T-helper 17 cell (primary cell): ENCODE results near the gene FAM217A. TPM values are rescaled to one million over a fixed set of nuclear protein-coding genes. Genes with fewer than 3 reads are reported as not detected.

Experiments used
- ATAC-seq: fragments of 150-1000 bp; cut with Tn5 transposase; 2 replicates; pipeline ENCODE4 v1.10.0; 2021; ENCODE audit warnings: mild to moderate bottlenecking, moderate library complexity
- DNase-seq, 3 donors: peaks; one replicate each; pipeline versions ENCODE4 v3.0.0 to v3.0.0-alpha.2; 2020 to 2021
- H3K9me3 ChIP-seq: one replicate; pipeline ENCODE4 v1.7.0; 2013; ENCODE audit warnings: low read length, mild to moderate bottlenecking; ENCODE audit not compliant: control insufficient read depth, poor library complexity, severe bottlenecking
- H3K27ac Mint-ChIP-seq: one replicate; pipeline ENCODE4 v1.8.0; 2022; ENCODE audit warnings: mild to moderate bottlenecking, moderate library complexity, mixed read lengths
- H3K27me3 Mint-ChIP-seq: one replicate; pipeline ENCODE4 v1.8.0; 2022; ENCODE audit warnings: mixed read lengths
- H3K36me3 Mint-ChIP-seq: one replicate; pipeline ENCODE4 v1.8.0; 2022; ENCODE audit warnings: low read depth, mixed read lengths
- H3K4me1 Mint-ChIP-seq: one replicate; pipeline ENCODE4 v1.8.0; 2022; ENCODE audit warnings: mild to moderate bottlenecking, mixed read lengths
- H3K4me3 Mint-ChIP-seq: one replicate; pipeline ENCODE4 v1.8.0; 2022; ENCODE audit warnings: mild to moderate bottlenecking, moderate library complexity, mixed read lengths
- total RNA-seq, 4 donors: library from RNA in 2 of 4; stranded (reverse) in 2 of 4; gene quantifications; one replicate each; pipeline ENCODE4 v1.2.3 and lab custom pipeline; 2022 to 2026

Gene FAM217A
- total RNA-seq, 2 donors from 2014 or later: not detected

DNA sequence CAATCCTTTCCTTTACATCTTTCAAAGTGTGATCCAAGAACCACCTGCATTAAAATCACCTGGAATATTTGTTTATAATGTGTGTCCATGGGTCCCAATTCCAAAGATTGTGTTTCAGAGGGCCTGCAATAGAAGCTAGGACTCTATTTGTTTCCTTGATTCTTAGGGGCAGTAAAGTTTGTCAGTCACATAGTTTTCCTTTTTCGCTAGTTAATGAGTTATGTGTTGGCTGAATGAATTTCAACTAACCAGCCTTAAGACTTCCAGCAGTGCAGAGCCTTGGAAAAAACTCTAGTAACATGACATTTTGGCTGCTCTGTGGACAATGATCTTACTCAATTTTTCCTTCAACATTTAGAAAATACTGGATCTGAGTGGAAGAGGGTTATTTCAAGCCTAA lies 11.3 kb downstream of the FAM217A start:
- ATAC-seq (no peak), DNase-seq (no peak)
- no peaks in the 10 kb centered on the region for H3K9me3 ChIP-seq
- peaks cover 3% of the 10 kb centered on the region for H3K36me3 Mint-ChIP-seq
- H3K27me3 Mint-ChIP-seq: no peaks in the 10 kb centered on the region
- H3K27ac Mint-ChIP-seq: peak overlapping the region; percentile 43
- peak overlapping the region; percentile 50 for H3K4me3 Mint-ChIP-seq
- H3K4me1 Mint-ChIP-seq: peaks cover 5% of the 10 kb centered on the region

DNA sequence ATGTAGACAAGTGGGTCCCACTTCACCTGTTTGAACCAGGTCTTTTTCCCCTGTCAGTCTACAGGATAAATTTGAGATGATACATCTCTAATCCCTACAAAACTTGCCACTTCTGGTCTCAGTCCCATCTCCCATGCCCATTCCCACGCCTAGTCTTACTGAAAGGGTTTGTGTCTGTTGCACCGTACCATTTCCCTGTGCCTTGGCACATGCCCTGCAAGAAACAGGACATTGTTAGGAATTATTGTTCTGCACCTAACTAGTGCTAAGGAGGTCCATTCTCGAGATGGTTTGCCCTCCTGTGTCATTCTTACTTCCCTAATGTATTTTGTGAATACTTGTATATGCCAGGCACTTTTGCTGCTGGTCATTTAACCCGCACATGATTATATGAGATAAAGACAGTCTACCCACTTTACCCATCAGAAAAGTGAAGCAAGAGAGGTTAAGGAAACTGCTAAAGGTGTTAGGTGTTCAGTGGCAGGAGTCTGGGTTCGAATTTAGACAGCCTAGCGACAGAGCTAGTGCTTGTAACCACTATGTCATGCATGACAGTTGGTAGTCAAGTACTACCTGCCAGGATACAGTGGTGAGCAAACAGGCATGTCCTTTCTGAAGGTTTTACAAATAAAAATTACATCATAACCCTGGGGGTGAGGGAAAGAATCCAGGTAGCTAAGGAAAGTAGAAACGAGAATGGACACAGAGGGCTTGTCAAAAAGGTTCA lies 12.7 kb downstream of the FAM217A start:
- no peaks in the 10 kb centered on the region for H3K9me3 ChIP-seq
- Mint-ChIP-seq H3K4me3 (peak overlapping the region; percentile 28), H3K27ac (peak overlapping the region; percentile 80), H3K36me3 (peaks cover 3% of the 10 kb centered on the region), H3K27me3 (no peaks in the 10 kb centered on the region), H3K4me1 (peaks cover 5% of the 10 kb centered on the region)
- ATAC-seq: peak; percentile 37
- no peak for DNase-seq

DNA sequence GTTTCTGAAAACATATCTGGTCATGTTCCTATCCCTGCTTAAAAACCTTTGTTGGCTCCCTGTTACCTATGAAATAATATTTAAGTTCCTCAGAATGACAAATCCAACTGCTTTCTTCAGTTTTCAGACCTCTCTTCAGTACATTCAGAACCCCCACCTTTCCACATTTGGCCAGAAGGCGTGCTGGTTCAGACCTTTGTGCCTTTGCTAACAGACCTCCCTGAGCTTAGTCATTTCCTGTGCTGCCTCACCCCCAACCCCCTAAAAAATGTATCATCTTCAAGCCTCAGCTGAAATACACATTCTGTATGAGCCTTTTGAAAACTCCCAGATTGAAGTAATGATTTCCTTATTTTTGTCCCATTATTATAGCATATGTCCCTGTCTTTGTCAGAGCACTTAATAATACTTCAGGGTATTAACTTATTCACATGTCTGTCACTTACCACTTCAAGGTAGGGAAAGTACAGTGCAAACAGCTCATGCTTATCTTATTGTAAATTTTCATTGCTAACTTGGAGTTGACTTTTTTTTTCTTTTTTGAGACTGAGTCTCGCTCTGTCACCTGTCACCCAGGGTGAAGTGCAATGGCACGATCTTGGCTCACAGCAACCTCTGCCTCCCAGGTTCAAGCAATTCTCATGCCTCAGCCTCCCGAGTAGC lies 19.7 kb downstream of the FAM217A start:
- peak; percentile 71 for ATAC-seq
- H3K27me3 Mint-ChIP-seq: no peaks in the 10 kb centered on the region

DNA sequence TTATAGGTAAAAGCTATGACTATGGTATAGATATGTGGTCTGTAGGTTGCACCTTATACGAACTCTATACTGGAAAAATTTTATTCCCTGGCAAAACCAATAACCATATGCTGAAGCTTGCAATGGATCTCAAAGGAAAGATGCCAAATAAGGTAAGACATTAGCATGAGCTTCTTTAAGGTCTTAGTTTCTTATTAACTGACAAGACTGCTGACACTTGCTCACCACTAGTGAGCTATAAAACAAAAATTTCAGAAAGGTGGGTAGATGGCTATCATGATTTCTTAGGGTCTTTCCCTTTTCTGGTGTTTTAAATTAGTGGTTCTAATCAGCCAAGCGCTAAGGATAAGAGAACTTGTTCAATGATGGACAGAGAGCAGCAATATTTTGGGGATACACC lies 21.9 kb downstream of the FAM217A start:
- peaks cover 11% of the 10 kb centered on the region for H3K36me3 Mint-ChIP-seq
- H3K4me1 Mint-ChIP-seq: peaks cover 19% of the 10 kb centered on the region
- H3K9me3 ChIP-seq: no peaks in the 10 kb centered on the region
- no peak for DNase-seq
- peak overlapping the region; percentile 81 for H3K27ac Mint-ChIP-seq
- H3K27me3 Mint-ChIP-seq: no peaks in the 10 kb centered on the region
- H3K4me3 Mint-ChIP-seq: peak overlapping the region; percentile 62
- no peak for ATAC-seq

More for the DNA sequence above, 19.7 kb downstream of the FAM217A start:
- peak in 1 of 3 donors; percentile 15 for DNase-seq
- Mint-ChIP-seq H3K4me3 (peak overlapping the region; percentile 69), H3K27ac (peak overlapping the region; percentile 95), H3K36me3 (peaks cover 11% of the 10 kb centered on the region), H3K4me1 (peaks cover 19% of the 10 kb centered on the region)
- no peaks in the 10 kb centered on the region for H3K9me3 ChIP-seq

DNA sequence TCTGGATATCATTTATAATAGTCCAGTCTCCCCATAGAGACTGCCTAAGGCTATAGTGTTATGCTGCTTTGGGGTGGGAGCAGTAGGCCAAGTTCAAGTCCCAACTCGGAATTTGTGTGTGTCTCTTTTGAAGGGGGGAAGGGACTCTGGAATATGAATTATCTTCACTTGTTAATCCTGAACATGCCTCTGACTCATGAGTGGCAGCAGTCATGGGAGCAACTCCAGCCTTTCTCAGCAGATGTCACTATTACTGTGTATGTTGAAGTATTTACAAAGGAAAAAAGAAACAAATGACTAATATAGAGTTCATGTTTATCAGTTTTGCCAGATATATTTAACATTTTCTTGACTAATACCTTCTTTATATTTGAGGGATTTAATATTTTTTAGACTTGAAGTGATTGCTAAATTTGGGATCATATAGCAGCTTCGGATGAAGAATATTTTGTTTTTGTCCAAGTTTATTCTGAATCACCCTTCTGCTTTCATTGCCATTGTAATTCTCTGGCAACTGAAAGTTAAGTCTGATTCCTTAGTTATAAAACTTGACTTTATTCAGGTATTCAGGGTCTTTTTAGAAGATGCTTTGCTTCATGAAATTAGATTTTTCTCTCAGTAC lies 23.4 kb downstream of the FAM217A start:
- DNase-seq (no peak), ATAC-seq (no peak)
- H3K27ac Mint-ChIP-seq: peak overlapping the region; percentile 19
- H3K36me3 Mint-ChIP-seq: peaks cover 11% of the 10 kb centered on the region
- H3K9me3 ChIP-seq: no peaks in the 10 kb centered on the region
- no peaks in the 10 kb centered on the region for H3K27me3 Mint-ChIP-seq
- H3K4me3 Mint-ChIP-seq: no peak overlapping the region
- peaks cover 19% of the 10 kb centered on the region for H3K4me1 Mint-ChIP-seq

DNA sequence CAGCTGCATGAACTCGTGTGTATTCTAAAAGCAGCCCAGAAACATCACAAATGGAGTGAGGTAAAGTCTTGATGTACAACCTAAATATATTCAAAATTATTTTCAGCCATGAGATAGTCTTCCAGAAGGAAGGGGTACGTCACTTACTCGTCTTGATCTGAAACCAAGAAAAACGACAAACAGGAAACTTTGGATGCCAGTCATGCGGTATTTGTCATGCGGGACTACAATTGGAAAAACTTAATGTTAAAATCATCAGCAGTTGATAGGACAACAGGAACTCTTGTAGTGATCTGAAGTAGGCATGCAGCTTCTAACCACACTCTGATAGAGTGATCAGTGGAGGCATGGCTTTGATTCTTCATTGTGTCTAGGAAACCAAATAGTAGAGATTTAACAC lies 29.7 kb downstream of the FAM217A start:
- no peak for DNase-seq
- no peaks in the 10 kb centered on the region for H3K36me3 Mint-ChIP-seq
- H3K4me3 Mint-ChIP-seq: no peak overlapping the region
- H3K9me3 ChIP-seq: no peaks in the 10 kb centered on the region
- no peak for ATAC-seq
- no peaks in the 10 kb centered on the region for H3K27me3 Mint-ChIP-seq
- peak overlapping the region; percentile 14 for H3K27ac Mint-ChIP-seq
- H3K4me1 Mint-ChIP-seq: peaks cover 7% of the 10 kb centered on the region

DNA sequence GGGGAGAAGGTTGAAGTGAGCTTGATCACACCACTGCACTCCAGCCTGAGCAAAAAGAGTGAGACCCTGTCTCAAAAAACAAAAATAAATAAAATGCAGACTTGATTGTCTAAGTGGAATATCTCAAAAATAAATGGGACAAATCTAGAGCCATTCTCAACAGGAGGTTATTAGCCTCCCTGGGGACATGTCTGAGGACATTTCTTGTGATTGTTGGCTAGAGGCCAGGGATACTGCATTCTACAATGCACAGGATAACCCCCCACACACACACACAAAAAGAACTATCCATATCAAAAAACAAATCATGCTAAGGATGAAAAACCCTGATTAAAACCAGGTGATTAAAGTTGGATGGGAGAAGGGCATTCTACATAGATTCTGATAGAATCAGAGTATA lies 37.5 kb downstream of the FAM217A start:
- peaks cover 11% of the 10 kb centered on the region for H3K36me3 Mint-ChIP-seq
- DNase-seq (no peak), ATAC-seq (no peak)
- no peak overlapping the region for H3K4me3 Mint-ChIP-seq
- H3K27ac Mint-ChIP-seq: peak overlapping the region; percentile 72
- no peaks in the 10 kb centered on the region for H3K27me3 Mint-ChIP-seq
- H3K4me1 Mint-ChIP-seq: peaks cover 21% of the 10 kb centered on the region
- H3K9me3 ChIP-seq: no peaks in the 10 kb centered on the region

DNA sequence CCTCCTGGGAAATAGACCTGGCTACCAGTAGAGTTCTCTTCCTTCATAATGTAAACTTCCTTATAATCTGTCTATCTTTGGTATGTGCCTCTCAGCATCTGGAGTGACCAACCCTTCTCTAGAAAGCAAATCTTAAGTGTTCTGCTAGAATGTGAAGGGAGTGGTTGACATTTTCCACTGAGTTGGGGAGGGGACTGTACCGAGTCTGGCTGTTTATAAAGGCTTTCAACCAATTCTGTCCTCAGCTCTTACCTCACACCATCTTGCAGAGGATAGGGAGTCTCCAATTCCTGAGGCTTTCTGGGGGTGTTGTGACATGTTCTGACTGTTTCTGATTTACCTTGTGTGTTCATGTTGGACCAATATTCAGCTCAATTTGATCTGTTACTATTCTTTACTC lies 39.6 kb downstream of the FAM217A start:
- H3K27ac Mint-ChIP-seq: peak overlapping the region; percentile 72
- ATAC-seq: no peak
- H3K36me3 Mint-ChIP-seq: peaks cover 11% of the 10 kb centered on the region
- no peaks in the 10 kb centered on the region for H3K9me3 ChIP-seq
- no peaks in the 10 kb centered on the region for H3K27me3 Mint-ChIP-seq
- DNase-seq: no peak
- H3K4me1 Mint-ChIP-seq: peaks cover 26% of the 10 kb centered on the region
- H3K4me3 Mint-ChIP-seq: no peak overlapping the region

DNA sequence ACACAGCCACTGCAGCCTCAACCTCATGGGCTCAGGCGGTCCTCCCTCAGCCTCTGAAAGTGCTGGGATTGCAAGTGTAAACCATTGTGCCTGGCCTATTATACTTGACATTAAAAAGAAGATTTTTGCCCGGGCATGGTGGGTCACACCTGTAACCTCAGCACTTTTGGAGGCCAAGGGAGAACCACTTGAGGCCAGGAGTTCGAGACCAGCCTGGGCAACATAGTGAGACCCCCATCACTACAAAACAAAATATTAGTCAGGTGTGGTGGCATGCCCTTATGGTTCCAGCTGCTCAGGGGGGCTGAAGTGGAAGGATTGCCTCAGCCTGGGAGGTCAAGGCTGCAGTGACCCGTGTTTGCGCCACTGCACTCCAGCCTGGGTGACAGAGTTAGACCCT lies 42.4 kb downstream of the FAM217A start:
- Mint-ChIP-seq H3K4me3 (peak overlapping the region; percentile 74), H3K36me3 (peaks cover 16% of the 10 kb centered on the region), H3K27me3 (no peaks in the 10 kb centered on the region), H3K27ac (peak overlapping the region; percentile 74), H3K4me1 (peaks cover 33% of the 10 kb centered on the region)
- ATAC-seq: no peak
- DNase-seq: no peak
- no peaks in the 10 kb centered on the region for H3K9me3 ChIP-seq

DNA sequence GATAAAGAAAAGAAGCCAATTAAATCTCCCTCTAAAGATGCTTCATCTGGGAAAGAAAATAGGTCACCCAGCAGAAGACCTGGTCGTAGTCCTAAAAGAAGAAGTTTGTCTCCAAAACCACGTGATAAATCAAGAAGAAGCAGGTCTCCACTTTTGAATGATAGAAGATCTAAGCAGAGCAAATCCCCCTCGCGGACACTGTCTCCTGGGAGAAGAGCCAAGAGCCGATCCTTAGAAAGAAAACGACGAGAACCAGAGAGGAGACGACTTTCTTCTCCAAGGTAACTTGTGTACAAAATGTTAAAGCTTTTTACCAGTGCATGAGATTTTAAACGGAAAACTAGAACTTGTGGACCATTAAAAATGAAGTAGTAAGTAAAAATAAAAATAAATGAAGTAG lies 46.5 kb downstream of the FAM217A start:
- Mint-ChIP-seq H3K4me3 (no peak overlapping the region), H3K27me3 (no peaks in the 10 kb centered on the region), H3K4me1 (peaks cover 59% of the 10 kb centered on the region), H3K27ac (peak overlapping the region; percentile 78), H3K36me3 (peaks cover 14% of the 10 kb centered on the region)
- H3K9me3 ChIP-seq: no peaks in the 10 kb centered on the region
- ATAC-seq: no peak
- no peak for DNase-seq

DNA sequence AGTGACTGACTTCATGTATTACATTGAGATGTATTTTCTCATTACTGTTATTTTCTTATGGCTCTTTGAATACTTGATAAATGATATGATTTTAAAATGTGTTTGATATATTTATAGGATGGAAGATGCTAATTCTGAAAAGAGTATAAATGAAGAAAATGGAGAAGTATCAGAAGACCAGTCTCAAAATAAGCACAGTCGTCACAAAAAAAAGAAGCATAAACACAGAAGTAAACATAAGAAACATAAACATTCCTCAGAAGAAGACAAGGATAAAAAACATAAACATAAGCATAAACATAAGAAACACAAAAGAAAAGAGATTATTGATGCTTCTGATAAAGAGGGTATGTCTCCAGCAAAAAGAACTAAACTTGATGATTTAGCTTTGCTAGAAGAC lies 47.5 kb downstream of the FAM217A start:
- H3K27ac Mint-ChIP-seq: peak overlapping the region; percentile 78
- H3K9me3 ChIP-seq: no peaks in the 10 kb centered on the region
- peaks cover 63% of the 10 kb centered on the region for H3K4me1 Mint-ChIP-seq
- no peak for DNase-seq
- no peaks in the 10 kb centered on the region for H3K27me3 Mint-ChIP-seq
- H3K4me3 Mint-ChIP-seq: no peak overlapping the region
- no peak for ATAC-seq
- H3K36me3 Mint-ChIP-seq: peaks cover 14% of the 10 kb centered on the region

DNA sequence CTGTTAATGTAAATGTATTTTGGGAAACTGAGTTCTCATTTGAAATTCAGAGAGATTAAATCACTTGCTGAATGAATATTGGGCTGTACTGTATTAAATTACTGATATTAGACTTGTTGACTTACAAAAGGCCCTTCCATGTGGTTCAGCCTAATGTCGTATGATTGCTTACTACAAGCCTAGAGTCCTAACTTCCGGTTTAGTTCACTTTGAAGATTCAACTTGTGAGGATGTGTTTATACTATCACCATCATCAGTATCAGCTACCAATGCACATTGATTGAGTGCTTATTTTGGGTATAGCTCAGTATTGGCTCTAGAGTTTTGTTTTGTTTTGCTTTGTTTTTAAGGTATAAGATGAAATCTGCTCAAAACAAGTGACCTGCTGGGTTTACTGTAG lies 48.3 kb downstream of the FAM217A start:
- no peak overlapping the region for H3K4me3 Mint-ChIP-seq

DNA sequence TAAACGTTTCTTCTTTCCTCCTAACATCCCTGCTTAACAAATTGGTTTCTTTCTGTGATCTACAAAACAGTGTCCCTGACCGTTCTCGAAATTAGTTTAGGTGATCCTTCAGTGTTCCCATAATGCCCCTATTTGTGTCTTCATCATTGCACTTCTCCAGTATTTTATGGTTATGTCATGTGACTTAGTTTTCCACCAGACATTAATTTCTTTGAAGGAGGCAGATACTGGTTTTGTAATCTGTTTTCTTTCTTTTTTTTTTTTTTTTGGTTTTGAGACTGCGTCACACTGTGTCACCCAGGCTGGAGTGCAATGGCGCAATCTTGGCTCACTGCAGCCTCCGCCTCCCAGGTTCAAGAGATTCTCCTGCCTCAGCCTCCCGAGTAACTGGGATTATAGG lies 49.2 kb downstream of the FAM217A start:
- H3K9me3 ChIP-seq: no peaks in the 10 kb centered on the region
- peaks cover 56% of the 10 kb centered on the region for H3K4me1 Mint-ChIP-seq
- DNase-seq: no peak
- peaks cover 14% of the 10 kb centered on the region for H3K36me3 Mint-ChIP-seq
- H3K27me3 Mint-ChIP-seq: no peaks in the 10 kb centered on the region
- ATAC-seq: no peak
- no peak overlapping the region for H3K4me3 Mint-ChIP-seq
- peak overlapping the region; percentile 78 for H3K27ac Mint-ChIP-seq

More for the DNA sequence above, 48.3 kb downstream of the FAM217A start:
- H3K9me3 ChIP-seq: no peaks in the 10 kb centered on the region
- H3K4me1 Mint-ChIP-seq: peaks cover 58% of the 10 kb centered on the region
- ATAC-seq (peak; percentile 74), DNase-seq (no peak)
- H3K27ac Mint-ChIP-seq: peak overlapping the region; percentile 78
- H3K36me3 Mint-ChIP-seq: peaks cover 14% of the 10 kb centered on the region
- no peaks in the 10 kb centered on the region for H3K27me3 Mint-ChIP-seq
